Spleen (tissue), 7 donors: ENCODE data around the gene FAR2.

Experiments
- POLR2A ChIP-seq, 3 donors: fragments of 450-650 bp; IDR thresholded peaks; one replicate each; pipeline ENCODE4 v1.5.1; 2017; ENCODE audit warnings: antibody characterized with exemption in 3 of 3, mild to moderate bottlenecking in 1 of 3
- TF ChIP-seq, protein P1 (sequence below), 11 experiments: fragments of 200-600 bp in 7 of 11; fragments of 450-650 bp in 4 of 11; sonication (generic) in 4 of 11; IDR thresholded peaks in 8 of 11; conservative IDR thresholded peaks in 3 of 11; 1 replicate in 7 of 11; 2 replicates in 4 of 11; pipeline versions ENCODE4 v1.4.0 to v1.8.0; 2016 to 2021; ENCODE audit warnings: antibody characterized with exemption in 11 of 11, inconsistent platforms in 4 of 11, mild to moderate bottlenecking in 1 of 11
- donor health status: DM: no; HTN: no; CAD: no; lungs with moderate emphysema.
- donor health status: DM: no; HTN: no; CAD: no.
- donor health status: DM: no; HTN: no; CAD: no.

GRCh38 chr12:29149691-29150281 lies 708 bp downstream of the FAR2 start:
- TF ChIP-seq, protein P1, sequence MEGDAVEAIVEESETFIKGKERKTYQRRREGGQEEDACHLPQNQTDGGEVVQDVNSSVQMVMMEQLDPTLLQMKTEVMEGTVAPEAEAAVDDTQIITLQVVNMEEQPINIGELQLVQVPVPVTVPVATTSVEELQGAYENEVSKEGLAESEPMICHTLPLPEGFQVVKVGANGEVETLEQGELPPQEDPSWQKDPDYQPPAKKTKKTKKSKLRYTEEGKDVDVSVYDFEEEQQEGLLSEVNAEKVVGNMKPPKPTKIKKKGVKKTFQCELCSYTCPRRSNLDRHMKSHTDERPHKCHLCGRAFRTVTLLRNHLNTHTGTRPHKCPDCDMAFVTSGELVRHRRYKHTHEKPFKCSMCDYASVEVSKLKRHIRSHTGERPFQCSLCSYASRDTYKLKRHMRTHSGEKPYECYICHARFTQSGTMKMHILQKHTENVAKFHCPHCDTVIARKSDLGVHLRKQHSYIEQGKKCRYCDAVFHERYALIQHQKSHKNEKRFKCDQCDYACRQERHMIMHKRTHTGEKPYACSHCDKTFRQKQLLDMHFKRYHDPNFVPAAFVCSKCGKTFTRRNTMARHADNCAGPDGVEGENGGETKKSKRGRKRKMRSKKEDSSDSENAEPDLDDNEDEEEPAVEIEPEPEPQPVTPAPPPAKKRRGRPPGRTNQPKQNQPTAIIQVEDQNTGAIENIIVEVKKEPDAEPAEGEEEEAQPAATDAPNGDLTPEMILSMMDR (IDR thresholded peaks at IDR 0.05 in 8 of 11, conservative IDR thresholded peaks at IDR 0.05 in 3 of 11), result no peak
- no peak for TF ChIP-seq POLR2A (IDR thresholded peaks at IDR 0.05)
